GM23338 (cell line): ENCODE measurements around the gene PLCH2. TPM values are rescaled to one million over a fixed set of nuclear protein-coding genes. Genes with fewer than 3 reads are reported as not detected.

ENCODE experiments used
- ATAC-seq: fragments of 200-7000 bp; cut with Tn5 transposase; 3 replicates; pipeline ENCODE4 v1.9.1; 2020
- DNase-seq: peaks from one replicate; pipeline ENCODE4 v3.0.0-alpha.2; 2015; ENCODE audit warnings: low spot score
- H2AFZ ChIP-seq: fragments of 200-600 bp; sonication (generic); 2 replicates; pipeline ENCODE4 v1.8.0; 2016; ENCODE audit warnings: antibody characterized with exemption, mild to moderate bottlenecking, moderate library complexity
- H3F3A ChIP-seq: fragments of 200-600 bp; sonication (generic); replicated peaks from 2 replicates; pipeline ENCODE4 v1.8.0; 2017; ENCODE audit warnings: antibody characterized with exemption, mixed run types, low read depth
- H3K27ac ChIP-seq: fragments of 200-600 bp; sonication (generic); 2 replicates; pipeline ENCODE4 v1.6.1; 2016; ENCODE audit warnings: low read depth
- H3K27me3 ChIP-seq: fragments of 200-600 bp; sonication (generic); 2 replicates; pipeline ENCODE4 v1.8.0; 2016; ENCODE audit warnings: mild to moderate bottlenecking, mixed run types, moderate library complexity; ENCODE audit not compliant: insufficient read depth
- H3K36me3 ChIP-seq: fragments of 200-600 bp; sonication (generic); 2 replicates; pipeline ENCODE4 v1.8.0; 2016; ENCODE audit warnings: mild to moderate bottlenecking; ENCODE audit not compliant: insufficient read depth
- H3K4me1 ChIP-seq: fragments of 200-600 bp; sonication (generic); 2 replicates; pipeline ENCODE4 v1.8.0; 2016; ENCODE audit warnings: mild to moderate bottlenecking, moderate library complexity; ENCODE audit not compliant: insufficient read depth
- H3K4me2 ChIP-seq: fragments of 200-600 bp; sonication (generic); 2 replicates; pipeline ENCODE4 v1.7.1; 2017; ENCODE audit warnings: mixed run types
- H3K4me3 ChIP-seq: fragments of 200-600 bp; sonication (generic); 2 replicates; pipeline ENCODE4 v1.6.1; 2016; ENCODE audit warnings: mixed run types
- H3K79me2 ChIP-seq: fragments of 200-600 bp; sonication (generic); replicated peaks from 2 replicates; pipeline ENCODE4 v1.8.0; 2017; ENCODE audit warnings: mild to moderate bottlenecking; ENCODE audit not compliant: insufficient read depth
- H3K9me2 ChIP-seq: fragments of 200-600 bp; sonication (generic); 2 replicates; pipeline ENCODE4 v1.8.0; 2017; ENCODE audit not compliant: insufficient read depth
- H4K20me1 ChIP-seq: fragments of 200-600 bp; sonication (generic); replicated peaks from 2 replicates; pipeline ENCODE4 v1.8.0; 2017; ENCODE audit warnings: mild to moderate bottlenecking; ENCODE audit not compliant: insufficient read depth
- H3K27ac Mint-ChIP-seq: 2 replicates; pipeline ENCODE4 v1.8.0; 2020; ENCODE audit warnings: inconsistent platforms, mild to moderate bottlenecking, moderate library complexity, mixed read lengths
- H3K27me3 Mint-ChIP-seq: 3 replicates; pipeline ENCODE4 v1.8.0; 2022; ENCODE audit warnings: low read depth, mild to moderate bottlenecking, moderate library complexity, mixed read lengths, inconsistent platforms; ENCODE audit not compliant: insufficient read depth, poor library complexity
- H3K36me3 Mint-ChIP-seq: 3 replicates; pipeline ENCODE4 v1.8.0; 2021; ENCODE audit warnings: low read depth, mild to moderate bottlenecking, inconsistent platforms, moderate library complexity, mixed read lengths
- H3K4me1 Mint-ChIP-seq: 3 replicates; pipeline ENCODE4 v1.8.0; 2020; ENCODE audit warnings: mild to moderate bottlenecking, inconsistent platforms, mixed read lengths
- H3K4me3 Mint-ChIP-seq: 3 replicates; pipeline ENCODE4 v1.8.0; 2021; ENCODE audit warnings: moderate library complexity, mild to moderate bottlenecking, inconsistent platforms, mixed read lengths
- H3K9me3 Mint-ChIP-seq: 3 replicates; pipeline ENCODE4 v1.8.0; 2020; ENCODE audit warnings: moderate library complexity, mild to moderate bottlenecking, inconsistent platforms, mixed read lengths
- CREB1 ChIP-seq: fragments of 250-450 bp; sonication (Bioruptor Pico); IDR thresholded peaks from 2 replicates; pipeline ENCODE4 v1.5.0; 2020; ENCODE audit warnings: low read depth, mild to moderate bottlenecking, moderate library complexity
- CTCF ChIP-seq, 2 experiments: fragments of 200-600 bp in 1 of 2; sonication (generic) in 1 of 2; conservative IDR thresholded peaks; 2 replicates each; pipeline versions ENCODE4 v1.5.1 to v1.6.1; 2016 to 2017; ENCODE audit warnings: antibody characterized with exemption in 2 of 2, low read depth in 2 of 2, mild to moderate bottlenecking in 2 of 2, moderate library complexity in 1 of 2
- ETS1 ChIP-seq: IDR thresholded peaks from 2 replicates; pipeline ENCODE4 v1.6.1; 2016; ENCODE audit warnings: antibody characterized with exemption
- EZH2 ChIP-seq: fragments of 200-600 bp; sonication (generic); IDR thresholded peaks from one replicate; pipeline ENCODE4 v1.8.0; 2017; ENCODE audit warnings: antibody characterized with exemption, mild to moderate bottlenecking, low read depth; ENCODE audit not compliant: unreplicated experiment
- EZH2phosphoT487 ChIP-seq: fragments of 200-600 bp; sonication (generic); IDR thresholded peaks from one replicate; pipeline ENCODE4 v1.8.1; 2018; ENCODE audit warnings: antibody characterized with exemption; ENCODE audit not compliant: unreplicated experiment
- JUNB ChIP-seq: IDR thresholded peaks from one replicate; pipeline ENCODE4 v1.6.1; 2016; ENCODE audit warnings: antibody characterized with exemption; ENCODE audit not compliant: unreplicated experiment
- NANOG ChIP-seq: IDR thresholded peaks from 2 replicates; pipeline ENCODE4 v1.6.1; 2016; ENCODE audit warnings: antibody characterized with exemption, borderline replicate concordance
- POLR2AphosphoS5 ChIP-seq: IDR thresholded peaks from 2 replicates; pipeline ENCODE4 v1.6.1; 2016; ENCODE audit warnings: antibody characterized with exemption, low read depth
- REST ChIP-seq: IDR thresholded peaks from one replicate; pipeline ENCODE4 v1.6.1; 2018; ENCODE audit warnings: antibody characterized with exemption; ENCODE audit not compliant: unreplicated experiment
- STAT1 ChIP-seq: IDR thresholded peaks from one replicate; pipeline ENCODE4 v1.6.1; 2016; ENCODE audit warnings: antibody characterized with exemption; ENCODE audit not compliant: unreplicated experiment
- ZNF114 ChIP-seq: fragments of 250-450 bp; sonication (Bioruptor Pico); IDR thresholded peaks from 2 replicates; pipeline ENCODE4 v1.5.0; 2020; ENCODE audit warnings: mild to moderate bottlenecking, moderate library complexity
- ZNF331 ChIP-seq: fragments of 250-450 bp; sonication (Bioruptor Pico); IDR thresholded peaks from 2 replicates; pipeline ENCODE4 v1.5.0; 2020; ENCODE audit warnings: low read depth, mild to moderate bottlenecking, moderate library complexity
- ZNF462 ChIP-seq: fragments of 250-450 bp; sonication (Bioruptor Pico); IDR thresholded peaks from 2 replicates; pipeline ENCODE4 v1.5.0; 2020; ENCODE audit warnings: mild to moderate bottlenecking, moderate library complexity
- polyA plus RNA-seq: library from polyadenylated mRNA; unstranded; fragments of >200 nt; fragmentation: Nextera tagmentation; extraction: Ambion mirVana; gene quantifications from 2 replicates; pipeline ENCODE4 v1.2.1, GENCODE V29; 2016
- total RNA-seq: library from RNA; depleted of rRNA; stranded (reverse); fragments of >200 nt; shearing (Covaris generic); gene quantifications from 2 replicates; pipeline ENCODE4 v1.2.3, GENCODE V29; 2014

PLCH2 gene
- total and polyA plus RNA-seq, 2 experiments from 2014 or later, result 0.31 TPM; not detected in 1

- no peak for TF ChIP-seq EZH2
- TF ChIP-seq CREB1 (CRISPR knock-in tag), result no peak
- no peak for TF ChIP-seq STAT1
- TF ChIP-seq NANOG, result no peak
- no peak for TF ChIP-seq ZNF462 (CRISPR knock-in tag)
- TF ChIP-seq ZNF331 (CRISPR knock-in tag), result no peak
- TF ChIP-seq ZNF114 (CRISPR knock-in tag), result no peak
- no peak for TF ChIP-seq EZH2phosphoT487
- TF ChIP-seq POLR2AphosphoS5, result no peak
- no peak for TF ChIP-seq REST
- TF ChIP-seq JUNB, result no peak
- TF ChIP-seq ETS1, result no peak
- TF ChIP-seq CTCF (conservative IDR thresholded peaks at IDR 0.05; ENCODE audit: low read depth in 2 of 2), result no peak
- no peak overlapping the region for H3K4me3 Mint-ChIP-seq
- no peak overlapping the region for H2AFZ ChIP-seq
- no peaks in the 10 kb centered on the region for H3K79me2 ChIP-seq
- no peak overlapping the region for H3K4me3 ChIP-seq
- H3K36me3 ChIP-seq, result no peaks in the 10 kb centered on the region
- no peaks in the 10 kb centered on the region for H3F3A ChIP-seq
- H3K4me1 ChIP-seq, result no peaks in the 10 kb centered on the region
- no peak overlapping the region for H3K27ac ChIP-seq
- no peaks in the 10 kb centered on the region for H3K9me2 ChIP-seq
- H3K36me3 Mint-ChIP-seq, result no peaks in the 10 kb centered on the region
- no peak overlapping the region for H3K4me2 ChIP-seq
- H4K20me1 ChIP-seq, result no peaks in the 10 kb centered on the region
- H3K27me3 ChIP-seq, result no peaks in the 10 kb centered on the region
- peaks cover 15% of the 10 kb centered on the region for H3K27me3 Mint-ChIP-seq
- no peak for DNase-seq
- H3K4me1 Mint-ChIP-seq, result no peaks in the 10 kb centered on the region
- no peak overlapping the region for H3K27ac Mint-ChIP-seq
- no peaks in the 10 kb centered on the region for H3K9me3 Mint-ChIP-seq
- no peak for ATAC-seq
Observed at GRCh38 chr1:2497891-2498290, 21.8 kb downstream of the PLCH2 start.
